GM21619 (cell line): ENCODE results near the gene RNF113B.

Source experiments
- ATAC-seq: cut with Tn5 transposase; IDR thresholded peaks from one replicate; pipeline ENCODE4 v1.9.1; 2021; ENCODE audit not compliant: unreplicated experiment

The RNF113B gene

DNA sequence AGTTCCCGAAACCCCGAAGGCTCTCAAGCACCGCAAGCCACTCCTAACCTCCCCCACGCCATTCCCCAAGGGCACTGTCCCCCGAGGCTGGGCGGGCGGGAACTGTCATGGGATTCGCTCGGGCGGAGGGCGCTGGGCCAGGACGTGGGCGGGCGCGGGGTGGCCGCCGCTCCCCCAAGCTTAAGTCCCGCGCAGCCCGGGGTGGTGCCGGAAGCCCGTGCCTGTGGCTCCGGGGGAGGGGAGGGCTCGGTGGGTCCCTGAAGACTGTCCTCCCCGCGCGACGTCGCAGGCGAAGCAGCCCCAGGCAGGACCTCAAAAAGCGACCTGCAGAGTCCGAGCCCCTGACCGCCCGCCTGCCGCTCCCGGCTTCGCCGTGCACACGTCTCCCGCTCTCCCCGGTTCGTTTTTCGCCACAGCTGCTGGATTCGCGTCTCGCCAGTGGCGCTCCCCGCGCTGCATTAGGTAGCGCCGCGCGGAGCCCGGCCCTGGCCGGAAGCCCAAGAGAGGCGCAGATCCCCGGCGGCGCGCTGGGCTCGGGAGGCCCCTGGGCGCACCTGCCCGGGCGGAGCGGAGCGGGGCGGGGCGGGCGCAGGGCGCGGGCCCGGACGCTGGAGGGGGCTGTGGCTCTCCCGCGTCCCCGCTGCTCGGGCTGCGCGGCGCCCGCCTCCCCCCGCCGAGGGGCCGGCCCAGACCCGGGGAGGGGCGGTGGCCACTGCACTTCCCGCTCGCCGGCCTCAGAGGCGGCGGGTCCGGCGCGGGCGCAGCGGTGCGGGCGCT, 34.5 kb downstream of the RNF113B start, which contains the start of gene FARP1:
FARP1 (plus strand) TSS at position 715 of the 777 bp plus-strand sequence. CDS start 70,149 bp downstream, outside the sequence.
- ATAC-seq: peak; percentile 65

DNA sequence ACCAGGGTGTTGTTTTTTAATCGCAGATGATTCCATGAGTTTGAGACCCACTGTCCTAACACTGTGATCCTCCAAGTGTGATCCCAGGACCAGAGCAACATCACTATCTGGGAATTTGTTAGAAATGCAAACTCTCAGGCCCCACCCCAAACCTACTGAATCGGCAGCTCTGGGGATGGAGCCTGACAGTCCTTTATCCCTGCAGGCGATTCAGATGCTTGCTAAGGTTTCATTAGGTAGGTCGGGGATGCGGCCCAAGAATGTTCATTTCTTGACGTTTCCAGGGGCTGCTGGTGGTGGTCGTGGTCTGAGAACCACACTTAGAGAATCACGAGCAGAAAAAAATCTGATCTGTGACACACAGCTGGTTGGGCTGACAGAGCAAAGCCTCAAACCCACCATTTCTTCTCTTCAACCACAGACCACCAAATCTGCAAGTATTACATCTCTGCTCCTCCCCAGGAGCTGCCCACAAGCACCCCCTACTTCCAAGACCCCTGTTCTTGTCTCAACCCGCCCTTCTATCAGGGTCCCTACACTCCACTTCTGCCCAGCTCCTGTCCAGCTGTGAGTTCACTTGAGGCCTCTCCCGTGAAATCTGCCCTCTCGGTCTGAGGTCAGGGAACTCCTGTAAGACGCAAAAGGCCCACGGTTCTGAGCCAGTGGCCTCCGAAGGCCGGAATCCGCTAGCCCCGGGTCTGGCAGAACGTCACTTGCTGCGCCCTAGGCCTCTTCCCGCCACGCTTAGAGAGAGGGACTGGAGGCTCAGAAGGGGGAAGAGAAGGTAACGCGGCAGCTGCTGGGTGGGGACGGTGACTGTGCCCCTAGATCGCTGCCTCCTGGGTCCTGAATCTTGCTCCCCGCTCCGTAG, 35.3 kb downstream of the RNF113B start:
- peak; percentile 12 for ATAC-seq

DNA sequence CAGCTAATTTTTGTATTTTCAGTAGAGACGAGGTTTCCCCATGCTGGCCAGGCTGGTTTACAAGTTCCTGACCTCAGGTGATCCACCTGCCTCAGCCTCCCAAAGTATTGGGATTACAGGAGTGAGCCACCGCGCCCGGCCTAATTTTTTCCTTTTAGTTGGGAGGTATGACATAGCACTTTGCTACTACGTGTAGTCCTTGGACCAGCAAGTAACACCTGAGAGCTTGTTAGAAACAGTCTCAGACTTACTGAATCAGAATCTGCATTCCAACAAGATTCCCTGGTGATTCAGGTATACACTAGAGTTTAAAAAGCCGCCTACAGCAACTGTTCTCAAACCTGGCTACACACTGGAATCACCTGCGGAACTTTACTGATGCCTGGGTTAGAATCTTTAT, 36.0 kb downstream of the RNF113B start:
- ATAC-seq: no peak

DNA sequence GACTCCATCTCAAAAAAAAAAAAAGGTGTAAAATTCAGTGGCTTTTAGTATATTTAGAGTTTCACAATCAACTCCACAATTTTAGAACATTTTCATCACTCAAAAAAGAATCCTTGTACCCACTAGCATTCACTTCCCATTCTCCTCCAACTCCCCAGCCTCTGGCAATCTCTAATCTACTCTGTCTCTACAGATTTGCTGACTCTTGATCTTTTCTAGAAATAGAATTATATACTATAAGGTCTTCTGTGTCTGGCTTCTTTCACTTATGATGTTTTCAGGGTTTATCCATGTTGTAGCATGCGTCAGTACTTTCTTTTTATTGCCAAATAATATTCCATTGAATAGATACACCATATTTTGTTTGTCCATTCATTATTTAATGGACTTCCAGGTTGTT, 42.2 kb downstream of the RNF113B start:
- ATAC-seq: no peak

DNA sequence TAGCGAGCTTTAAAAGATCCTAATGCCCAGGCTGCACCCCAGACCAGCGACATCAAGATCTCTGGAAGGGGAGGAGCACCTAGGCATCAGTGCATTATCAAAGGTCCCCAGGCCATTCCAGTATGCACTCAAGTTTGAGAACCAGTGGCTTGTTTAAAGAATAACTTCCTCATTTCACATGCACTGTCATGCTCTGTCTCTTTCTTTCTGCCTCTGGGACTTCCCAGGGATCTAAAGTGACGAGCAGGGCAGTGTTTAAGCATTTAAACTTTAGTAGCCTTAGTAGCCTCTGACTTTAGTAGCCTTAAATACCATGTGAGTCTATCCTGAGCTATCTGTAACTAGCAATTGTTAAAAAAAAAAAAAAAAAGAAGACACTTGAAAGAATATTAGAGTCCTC, 43.1 kb downstream of the RNF113B start:
- ATAC-seq: peak; percentile 92

DNA sequence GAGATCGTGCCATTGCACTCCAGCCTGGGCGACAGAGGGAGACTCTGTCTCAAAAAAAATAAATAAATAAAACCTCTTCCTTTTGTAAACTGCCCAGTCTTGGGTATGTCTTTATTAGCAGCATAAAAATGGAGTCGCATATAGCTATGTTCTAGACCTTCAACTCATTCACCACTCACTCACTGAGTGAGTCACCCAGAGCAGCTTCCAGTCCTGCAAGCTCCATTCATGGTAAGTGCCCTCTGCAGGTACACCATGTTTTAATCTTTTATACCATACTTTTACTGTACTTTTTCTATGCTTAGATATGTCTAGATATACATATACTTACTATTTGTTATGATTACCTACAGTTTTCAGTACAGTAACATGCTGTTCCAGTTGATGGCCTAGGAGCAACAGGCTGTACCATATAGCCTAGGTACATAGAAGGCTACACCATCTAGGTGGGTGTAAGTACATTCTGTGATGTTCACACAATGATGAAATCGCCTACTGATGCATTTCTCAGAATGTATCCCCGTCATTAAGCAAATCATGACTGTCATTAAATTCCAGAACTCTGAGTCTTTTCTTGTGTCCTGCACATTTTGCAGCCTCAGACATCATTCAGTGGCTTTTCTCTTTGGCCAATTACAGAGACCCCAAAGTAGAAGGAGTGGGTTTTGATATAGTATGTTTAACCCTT, 47.9 kb downstream of the RNF113B start:
- no peak for ATAC-seq
